ENCODE data around the gene PARD6A.

PARD6A gene

DNA sequence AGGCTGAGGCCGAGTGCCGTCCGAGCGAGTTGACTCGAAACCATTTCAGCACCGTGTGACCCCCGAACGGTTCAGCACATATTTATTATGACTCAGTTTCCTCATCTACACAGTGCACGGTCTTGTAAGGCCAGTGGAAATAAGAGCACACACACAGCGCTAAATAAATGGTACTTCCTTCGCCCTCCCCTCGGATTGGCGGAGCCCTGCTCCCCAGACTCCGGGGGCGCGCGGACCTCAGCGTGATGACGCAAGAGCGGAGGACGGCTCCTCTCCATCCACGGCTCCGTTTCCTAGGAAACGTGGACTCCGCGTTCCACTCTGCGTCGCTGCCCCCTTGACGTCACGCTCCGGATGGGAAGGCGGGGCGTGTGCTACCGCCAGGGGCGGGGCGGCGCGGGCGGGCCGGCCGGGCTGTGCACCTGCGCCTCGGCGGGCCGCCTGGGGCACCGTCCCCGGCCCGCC lies at the start of gene PARD6A:
Gene PARD6A, plus strand, starts transcription at position 397 of the 465 bp plus-strand sequence. CDS start 79 bp downstream, outside the sequence.
- DNase-seq: peak; percentile 96

DNA sequence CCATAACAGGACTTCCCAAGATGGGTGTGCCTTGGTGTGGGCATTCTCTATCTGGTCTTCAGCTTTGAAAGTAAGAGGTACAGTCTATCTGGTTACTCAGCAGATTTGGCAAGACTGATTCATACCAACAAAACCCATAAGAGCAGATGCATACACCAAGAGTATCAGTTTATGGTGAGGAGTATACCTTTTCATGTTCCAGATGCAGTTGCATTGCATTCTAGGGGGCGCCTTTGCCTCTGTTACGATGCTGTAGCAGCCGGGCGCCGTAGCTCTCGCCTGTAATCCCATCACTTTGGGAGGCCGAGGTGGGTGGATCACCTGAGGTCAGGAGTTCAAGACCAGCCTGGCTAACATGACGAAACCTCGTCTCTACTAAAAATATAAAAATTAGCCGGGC lies 47.0 kb upstream of the PARD6A start:
- DNase-seq: no peak

- no peak for DNase-seq
Measured at GRCh38 chr16:67628216-67628615, 32.5 kb upstream of the PARD6A start.

DNA sequence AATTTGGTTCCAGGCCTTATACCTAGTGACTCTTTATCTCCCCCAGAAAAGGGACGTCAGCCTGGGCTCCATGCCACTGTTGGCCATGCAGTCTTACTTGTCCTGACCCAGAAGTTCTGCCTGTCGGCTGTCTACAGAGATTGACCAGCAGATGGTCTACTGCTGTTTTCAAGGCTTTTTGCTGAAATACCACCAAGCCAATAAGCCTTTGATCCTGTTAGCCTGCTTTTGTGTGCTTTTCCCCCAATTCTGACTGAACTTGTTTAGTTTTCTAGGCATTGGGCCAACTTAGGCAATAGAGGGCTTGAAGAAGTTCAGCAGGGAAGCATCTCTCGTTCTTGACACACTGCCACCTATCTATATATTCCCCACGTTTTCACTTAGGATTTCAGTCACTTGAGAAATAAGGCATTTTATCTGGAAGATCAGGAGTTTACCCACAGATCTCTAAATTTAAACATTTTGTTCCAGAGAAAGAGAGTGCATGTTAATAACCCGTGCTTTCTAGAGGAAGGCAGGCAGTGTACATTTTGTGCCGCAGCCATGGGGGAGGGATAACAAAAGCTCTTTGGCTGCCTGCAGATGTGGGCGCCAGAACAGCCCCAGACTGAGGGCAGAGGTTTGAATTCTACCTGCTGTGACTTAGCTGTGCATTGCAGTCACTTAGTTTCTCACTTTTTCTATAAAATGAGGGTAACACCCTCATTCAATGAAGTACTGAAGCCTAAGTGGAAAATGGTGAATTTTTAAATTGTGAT lies 28.2 kb upstream of the PARD6A start:
- DNase-seq: no peak

DNA sequence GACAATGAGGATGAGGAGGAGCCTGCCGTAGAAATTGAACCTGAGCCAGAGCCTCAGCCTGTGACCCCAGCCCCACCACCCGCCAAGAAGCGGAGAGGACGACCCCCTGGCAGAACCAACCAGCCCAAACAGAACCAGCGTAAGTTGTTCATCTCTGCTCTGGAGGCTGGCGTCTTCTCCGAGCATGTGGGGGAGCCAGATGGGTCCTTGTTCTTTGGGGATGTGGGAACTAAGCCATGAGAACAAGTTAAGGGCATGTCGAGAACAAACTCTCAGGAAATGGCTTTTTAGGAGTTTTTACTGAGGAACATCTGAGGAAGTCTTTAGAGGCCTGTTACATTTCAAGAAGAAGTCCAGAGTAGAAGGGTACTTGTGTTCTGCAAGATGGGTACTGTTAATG lies 24.0 kb upstream of the PARD6A start:
- DNase-seq: no peak

- DNase-seq: no peak
Measured at GRCh38 chr16:67637625-67638024, 23.1 kb upstream of the PARD6A start.

GRCh38 chr16:67641779-67642708 lies 18.7 kb upstream of the PARD6A start:
- no peak for DNase-seq

- DNase-seq: peak; percentile 51
Measured at GRCh38 chr16:67644038-67644437, 16.7 kb upstream of the PARD6A start.

GRCh38 chr16:67645397-67646121 lies 15.2 kb upstream of the PARD6A start:
- no peak for DNase-seq

GRCh38 chr16:67647111-67647651 lies 13.6 kb upstream of the PARD6A start:
- DNase-seq: no peak

DNA sequence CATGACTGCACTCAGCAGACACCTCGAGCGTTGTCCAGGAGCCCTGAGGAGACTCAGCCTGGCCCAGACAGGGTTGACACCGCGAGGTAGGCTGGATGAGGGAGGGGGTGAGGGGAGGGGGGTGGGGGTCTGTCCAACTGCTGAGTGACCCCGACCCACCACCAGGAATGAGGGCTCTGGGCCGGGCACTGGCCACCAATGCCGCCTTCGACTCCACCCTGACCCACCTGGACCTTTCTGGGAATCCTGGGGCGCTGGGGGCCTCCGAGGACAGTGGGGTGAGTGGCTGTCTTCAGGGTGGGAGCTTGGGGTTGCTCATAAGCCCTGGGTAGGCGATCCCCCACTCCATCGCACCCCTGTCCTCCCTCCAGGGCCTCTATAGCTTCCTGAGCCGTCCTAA lies 13.1 kb upstream of the PARD6A start:
- DNase-seq: no peak

DNA sequence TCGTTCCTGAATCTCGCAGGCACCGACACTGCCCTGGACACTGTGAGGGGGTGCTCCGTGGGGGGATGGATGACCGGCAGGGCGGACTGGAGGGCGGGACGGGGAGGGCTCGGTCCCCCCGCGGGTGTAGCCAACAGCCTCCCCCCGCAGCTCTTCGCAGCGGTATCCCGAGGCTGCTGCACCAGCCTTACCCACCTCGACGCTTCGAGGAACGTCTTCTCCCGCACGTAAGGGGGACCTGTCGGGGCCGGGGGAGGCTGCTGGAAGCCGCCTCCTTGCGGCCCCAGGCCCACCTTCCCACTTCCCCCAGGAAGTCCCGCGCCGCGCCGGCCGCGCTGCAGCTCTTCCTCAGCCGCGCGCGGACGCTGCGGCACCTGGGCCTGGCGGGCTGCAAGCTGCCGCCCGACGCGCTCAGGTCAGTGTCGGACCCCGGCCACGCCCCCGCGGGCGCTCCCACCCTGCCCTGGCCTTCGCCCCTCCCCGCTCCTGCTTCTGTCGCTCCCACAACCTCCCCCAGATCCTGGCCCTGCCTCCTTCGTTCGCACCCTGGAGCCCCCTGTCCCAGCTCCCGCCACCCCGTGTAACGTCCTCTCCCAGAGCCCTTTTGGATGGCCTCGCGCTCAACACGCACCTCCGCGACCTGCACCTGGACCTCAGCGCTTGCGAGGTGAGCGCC lies 12.5 kb upstream of the PARD6A start:
- DNase-seq: no peak

DNA sequence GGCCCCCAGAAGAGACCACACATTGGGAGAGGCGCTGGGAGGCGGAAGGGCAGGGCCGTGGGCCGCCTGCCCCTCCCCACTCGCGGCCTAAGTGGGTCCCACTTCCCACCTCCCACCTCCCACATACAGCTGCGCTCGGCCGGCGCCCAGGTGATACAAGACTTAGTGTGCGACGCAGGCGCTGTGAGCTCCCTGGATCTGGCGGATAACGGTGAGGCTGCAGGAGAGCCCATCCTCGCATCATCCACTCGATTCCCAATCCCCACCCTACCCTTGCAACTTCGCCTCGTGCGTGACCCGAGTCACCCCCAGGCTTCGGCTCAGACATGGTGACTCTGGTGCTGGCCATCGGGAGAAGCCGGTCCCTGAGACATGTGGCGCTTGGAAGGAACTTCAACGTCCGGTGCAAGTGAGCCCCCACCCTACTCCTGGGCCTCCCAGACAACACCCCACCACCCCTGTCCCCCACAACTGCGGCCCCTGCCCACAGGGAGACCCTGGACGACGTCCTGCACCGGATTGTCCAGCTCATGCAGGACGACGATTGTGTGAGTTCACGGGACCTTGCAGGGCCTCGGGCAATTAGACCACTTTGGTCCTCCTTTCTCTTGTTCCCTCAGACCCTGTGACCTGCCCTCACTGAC lies 11.9 kb upstream of the PARD6A start:
- no peak for DNase-seq

GRCh38 chr16:67649494-67649931 lies 11.2 kb upstream of the PARD6A start:
- peak; percentile 51 for DNase-seq

DNA sequence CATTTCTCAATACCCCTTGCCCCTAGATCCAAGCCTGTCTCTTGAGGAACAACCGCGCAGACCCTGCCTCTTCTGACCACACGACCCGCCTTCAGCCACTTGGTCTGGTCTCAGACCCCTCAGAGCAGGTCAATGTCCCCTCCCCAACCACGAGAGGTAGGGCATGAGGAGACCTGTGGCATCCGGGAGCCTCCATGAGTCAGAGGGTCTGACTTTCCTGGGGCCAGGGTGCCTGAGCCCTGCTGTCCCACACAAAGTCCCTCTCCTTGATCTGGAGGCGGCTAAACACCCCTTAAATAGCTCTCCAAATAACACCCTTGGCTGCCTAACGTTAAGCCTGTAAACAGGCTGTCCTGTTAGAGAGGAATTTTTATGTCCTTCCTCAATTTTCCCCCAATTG lies 10.7 kb upstream of the PARD6A start:
- DNase-seq: peak; percentile 49

GRCh38 chr16:67651039-67651438 lies 9.7 kb upstream of the PARD6A start:
- peak; percentile 46 for DNase-seq

- DNase-seq: no peak
Measured at GRCh38 chr16:67651847-67652246, 8.9 kb upstream of the PARD6A start.

GRCh38 chr16:67652578-67653127 lies 8.1 kb upstream of the PARD6A start:
- peak; percentile 50 for DNase-seq

- DNase-seq: peak; percentile 48
Measured at GRCh38 chr16:67653128-67653788, 7.5 kb upstream of the PARD6A start.

DNA sequence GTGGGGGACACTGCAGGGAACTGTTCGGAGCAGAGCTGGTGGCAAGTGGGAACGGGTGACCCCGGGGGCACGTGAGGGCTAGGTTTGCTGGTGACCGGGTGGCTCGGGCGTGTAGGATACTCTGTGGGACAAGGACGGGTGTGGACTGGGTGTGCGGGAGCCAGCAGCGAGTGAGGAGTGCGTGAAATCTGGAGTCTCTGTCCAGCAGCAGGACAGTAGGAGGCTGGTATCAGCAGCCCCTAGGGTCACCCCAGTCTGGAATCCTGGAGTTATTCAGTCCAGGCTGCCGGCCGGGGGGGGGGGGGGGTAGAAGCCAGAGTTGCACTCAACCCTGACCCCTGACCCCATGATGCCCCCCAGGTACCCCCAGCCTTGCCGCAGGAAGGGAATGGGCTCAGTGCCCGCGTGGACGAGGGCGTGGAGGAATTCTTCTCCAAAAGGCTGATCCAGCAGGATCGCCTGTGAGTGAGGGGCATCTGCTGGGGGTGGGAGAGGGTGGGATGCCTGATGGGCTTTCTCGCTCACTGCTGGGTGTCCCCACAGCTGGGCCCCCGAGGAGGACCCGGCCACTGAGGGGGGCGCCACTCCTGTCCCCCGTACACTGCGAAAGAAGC lies 6.9 kb upstream of the PARD6A start:
- peak; percentile 48 for DNase-seq

Data from activated CD8-positive, alpha-beta memory T cell treated with anti-CD3 and anti-CD28 coated beads, Interleukin-2, amount 50 U/mL, for 48 hours (primary cell).